NCI-H524 (cell line): ENCODE measurements around the gene ZBTB16.

ENCODE experiments used
- DNase-seq, 2 experiments: peaks; one replicate each; lab custom pipeline; 2025; lab: John Stamatoyannopoulos, UW

ZBTB16 gene

DNA sequence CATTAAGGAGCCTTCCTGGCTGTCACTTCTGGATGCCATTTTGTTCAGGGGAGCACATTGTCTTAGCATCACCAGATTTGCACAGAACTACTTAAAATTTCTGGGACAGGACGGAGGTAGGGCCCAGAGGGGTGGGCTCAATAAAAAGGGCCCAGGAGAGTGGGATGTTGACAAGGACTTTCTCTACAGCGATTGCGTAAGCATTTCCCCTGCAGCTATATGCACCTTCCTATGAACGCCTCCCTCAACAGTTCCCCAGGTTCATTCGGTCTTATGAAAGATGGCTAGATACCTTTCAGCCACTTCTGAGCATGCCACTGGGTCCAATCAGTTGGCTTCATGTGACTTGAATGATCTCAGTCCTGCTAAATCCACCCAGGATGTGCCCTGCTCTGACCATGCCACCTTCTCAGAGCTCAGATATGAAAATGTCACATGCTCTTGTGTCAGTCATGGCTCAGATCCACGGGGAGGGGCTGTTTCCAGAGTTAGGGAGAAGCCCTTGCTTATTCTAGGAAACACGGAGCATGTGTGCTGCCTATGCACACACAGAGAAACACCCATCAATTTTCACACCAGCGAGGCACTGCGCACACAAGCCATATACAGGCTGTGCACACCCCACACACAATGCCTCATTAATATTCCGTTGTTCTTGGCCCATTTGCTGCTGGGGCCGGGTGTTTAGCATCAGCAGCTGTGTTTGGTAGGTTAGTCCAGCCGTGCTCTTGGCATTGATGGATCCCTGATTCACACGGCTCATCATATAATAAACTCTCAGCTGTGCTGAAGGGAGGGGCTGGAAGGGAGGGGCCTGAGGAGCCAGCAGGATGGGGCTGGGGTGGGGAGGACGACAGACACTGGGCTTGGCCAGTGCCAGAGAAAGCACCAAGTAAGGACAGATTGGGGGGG lies 184.2 kb downstream of the ZBTB16 start:
- DNase-seq, result peak; percentile 51 to 73

DNA sequence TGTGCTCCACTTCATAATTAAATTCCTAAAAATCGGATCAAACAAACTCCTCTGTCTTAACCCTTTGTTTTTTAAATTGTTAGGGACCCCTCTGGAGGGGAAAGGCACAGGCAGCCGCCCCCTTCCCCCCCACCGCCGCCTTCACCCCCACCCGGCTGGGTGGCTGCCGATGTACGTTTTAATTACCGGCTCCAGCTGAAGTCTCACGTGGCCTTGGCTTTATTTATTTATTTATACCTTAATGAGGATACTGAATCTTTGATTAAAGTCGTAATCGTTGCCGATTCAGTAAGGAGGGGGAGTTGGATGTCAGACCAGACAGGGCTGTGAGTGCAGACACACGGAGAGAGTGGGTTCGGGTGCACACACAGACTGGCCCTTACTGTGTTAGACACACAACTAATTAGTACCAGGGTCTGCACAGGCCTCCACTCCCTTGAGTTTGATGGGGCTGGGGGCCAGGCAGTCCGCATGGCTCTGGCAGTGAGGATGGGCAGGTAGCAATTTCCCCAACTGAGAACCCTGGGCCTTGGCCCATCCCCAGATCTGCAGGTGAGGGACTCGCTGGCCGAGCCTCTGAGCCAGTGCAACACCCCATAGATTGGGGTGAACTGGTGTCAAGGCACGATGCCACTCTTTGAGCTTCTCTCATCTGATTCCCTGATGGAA lies 185.3 kb downstream of the ZBTB16 start:
- DNase-seq, result no peak

DNA sequence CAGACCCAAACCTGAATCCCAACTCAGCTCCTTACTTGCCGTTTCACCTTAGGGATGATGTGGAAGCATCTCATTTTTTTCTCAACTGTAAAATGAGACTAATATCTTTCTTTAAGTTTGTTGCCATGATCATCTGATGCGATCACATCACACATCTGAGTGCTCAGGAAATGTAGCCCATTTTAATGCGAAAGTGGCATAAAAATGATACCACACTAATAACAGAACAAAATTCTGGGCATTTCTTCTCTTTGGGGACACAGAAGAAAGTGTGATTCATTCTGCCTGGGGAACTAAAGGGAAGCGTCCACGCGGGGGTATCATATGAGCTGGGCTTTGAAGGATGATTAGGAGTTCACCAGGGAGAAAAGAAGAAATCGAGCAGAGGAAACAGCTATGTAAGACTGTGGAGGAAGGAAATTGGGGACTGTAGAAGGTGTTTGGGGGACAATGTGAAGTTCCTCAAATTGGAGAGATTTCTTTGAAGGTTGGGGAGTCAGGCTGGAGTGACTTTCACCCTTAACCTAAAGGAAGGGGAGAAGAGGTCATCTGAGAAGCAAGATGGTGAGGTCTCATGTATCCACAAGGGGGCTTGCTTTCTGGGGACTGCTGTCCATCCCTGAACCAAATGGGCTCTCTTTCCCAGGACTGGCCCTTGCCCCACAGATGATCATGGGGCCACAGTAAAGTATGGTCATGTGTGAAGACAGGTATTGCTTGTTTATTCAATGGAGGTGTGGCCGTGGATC lies 187.0 kb downstream of the ZBTB16 start:
- no peak for DNase-seq

DNA sequence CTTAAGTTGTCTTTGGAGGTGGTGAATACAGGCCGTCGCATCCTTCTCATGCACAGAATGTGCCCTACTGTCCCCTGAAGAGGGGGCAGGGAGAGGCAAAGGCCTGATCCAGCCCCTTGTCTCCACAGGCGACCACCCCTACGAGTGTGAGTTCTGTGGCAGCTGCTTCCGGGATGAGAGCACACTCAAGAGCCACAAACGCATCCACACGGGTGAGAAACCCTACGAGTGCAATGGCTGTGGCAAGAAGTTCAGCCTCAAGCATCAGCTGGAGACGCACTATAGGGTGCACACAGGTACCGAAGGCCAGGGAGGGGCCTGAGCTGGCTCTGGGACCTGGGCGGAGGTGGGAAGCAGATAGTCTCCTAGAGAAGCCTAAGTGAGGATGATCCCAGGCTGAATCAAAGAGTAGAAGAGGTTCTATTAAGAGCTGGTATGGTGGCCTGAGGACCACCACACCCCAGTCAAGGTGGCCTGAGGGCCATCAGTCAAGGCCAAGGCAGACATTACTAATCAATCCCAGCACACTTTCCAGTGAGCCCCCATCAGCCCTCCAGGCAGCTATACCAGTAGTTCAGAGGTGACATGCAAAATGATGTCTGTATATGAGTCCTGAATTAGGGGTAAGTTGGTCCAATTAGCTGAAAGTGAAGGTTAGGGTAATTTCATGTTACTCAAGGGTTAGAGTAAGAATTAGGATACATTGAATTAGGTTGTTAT lies 187.7 kb downstream of the ZBTB16 start:
- DNase-seq, result no peak

DNA sequence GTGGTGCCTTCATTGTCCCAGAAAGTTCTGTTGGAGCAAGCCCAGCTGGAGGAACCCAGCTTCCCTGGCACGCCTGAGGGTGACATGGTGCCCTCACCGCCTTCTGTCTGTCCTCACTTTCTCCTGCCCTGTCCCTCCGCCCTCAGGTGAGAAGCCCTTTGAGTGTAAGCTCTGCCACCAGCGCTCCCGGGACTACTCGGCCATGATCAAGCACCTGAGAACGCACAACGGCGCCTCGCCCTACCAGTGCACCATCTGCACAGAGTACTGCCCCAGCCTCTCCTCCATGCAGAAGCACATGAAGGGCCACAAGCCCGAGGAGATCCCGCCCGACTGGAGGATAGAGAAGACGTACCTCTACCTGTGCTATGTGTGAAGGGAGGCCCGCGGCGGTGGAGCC lies 190.7 kb downstream of the ZBTB16 start:
- no peak for DNase-seq

DNA sequence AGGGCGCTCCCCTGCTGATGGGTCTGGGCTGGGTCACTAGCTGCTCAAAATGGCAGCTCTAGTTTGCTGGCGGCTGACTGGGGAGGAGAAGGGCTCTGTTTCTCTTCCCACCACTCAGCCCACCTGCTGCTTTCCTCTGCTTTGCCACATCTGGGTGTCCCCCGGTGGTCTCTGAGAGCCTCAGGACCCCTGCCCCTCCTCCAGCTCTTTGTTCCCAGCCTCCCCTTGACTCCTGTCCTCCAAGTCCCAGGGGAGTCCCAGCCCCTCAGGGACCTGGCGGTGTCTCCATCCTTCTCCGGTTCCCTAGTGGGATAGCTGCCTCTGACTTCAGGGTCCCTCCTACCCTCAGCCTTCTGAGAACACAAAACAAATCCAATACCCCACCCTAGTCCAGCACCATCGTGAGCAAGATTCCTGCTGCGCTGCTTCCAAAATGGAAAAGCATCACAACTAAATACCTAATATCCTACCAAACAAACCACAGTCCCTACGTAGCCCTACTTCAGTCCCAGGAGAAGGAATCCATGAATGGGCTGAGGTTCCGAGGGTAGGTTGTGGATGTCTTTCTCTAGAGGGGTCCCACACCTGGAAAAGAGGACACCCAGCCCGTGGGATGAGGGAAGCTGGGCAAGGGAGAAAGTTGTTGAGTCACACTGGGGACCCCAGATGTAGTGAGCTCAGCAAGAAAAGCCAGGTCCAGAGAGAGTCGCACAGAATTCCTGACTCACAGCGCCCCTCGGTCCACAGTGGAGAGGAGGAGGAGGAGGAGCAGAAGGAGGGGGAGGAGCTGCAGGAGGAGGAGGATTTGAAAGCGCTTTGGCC lies 191.7 kb downstream of the ZBTB16 start:
- no peak for DNase-seq

DNA sequence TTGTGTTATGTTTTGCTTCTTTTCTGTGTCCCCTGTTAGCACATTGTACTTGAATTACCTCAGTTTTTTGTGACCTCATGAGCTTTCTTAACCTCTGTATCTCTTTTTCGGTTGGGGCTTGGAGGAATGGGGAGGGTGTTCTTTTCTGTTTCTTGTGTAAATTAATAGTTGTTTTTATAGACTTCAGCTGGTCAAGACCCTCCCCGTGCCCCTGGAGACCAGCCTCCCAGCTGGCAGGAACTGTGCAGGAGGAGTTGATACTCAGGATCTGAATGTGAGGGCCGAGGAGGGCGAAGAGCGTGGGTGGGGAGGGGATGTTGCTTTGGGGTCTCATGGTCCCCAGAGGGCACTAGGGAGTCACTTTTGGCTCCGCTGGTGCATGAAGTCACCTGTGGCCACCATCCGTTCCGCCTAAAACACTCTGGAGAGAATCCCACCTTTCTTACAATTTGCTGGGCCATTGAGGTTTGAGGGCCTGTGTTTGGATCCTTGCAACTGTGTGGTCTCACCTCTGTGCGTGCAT lies 192.4 kb downstream of the ZBTB16 start:
- DNase-seq, result no peak

DNA sequence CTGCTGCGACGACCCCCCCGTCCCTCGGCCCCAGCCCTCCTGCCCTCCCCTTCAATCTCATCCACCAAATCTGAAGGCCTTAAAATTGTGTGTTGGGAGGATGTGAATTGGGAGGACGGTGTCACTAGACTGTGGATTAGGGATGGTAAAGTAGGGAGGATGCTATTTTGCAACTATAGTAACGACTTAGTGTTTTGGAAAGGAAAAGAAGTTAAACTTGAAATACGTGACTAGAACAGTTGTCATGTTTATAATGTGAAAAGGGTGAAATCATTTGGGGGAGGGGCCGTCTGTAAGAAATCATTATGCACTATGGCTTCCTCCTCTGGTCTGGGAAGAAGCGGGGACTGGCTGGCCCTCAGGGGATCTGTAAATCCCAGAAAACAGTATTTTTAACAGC lies 193.3 kb downstream of the ZBTB16 start:
- no peak for DNase-seq

DNA sequence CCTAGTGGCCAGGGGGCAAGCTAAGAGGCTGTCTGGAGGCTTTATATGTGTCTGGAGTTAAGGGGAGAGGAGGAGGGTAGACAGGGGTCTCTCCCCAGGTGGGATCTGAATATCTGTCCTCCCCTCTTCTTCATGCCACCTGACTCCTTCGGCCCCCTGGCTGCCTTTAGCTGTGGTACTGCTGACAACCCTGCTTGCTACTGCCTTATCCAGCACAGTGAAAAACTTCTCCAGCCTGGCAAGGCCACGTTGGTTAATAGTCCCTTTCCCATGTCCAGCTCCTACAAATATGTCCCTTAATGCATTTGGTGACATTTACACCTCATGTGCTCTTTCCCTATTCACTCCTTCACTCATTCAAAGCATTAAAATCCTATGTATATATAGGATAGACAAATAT lies 194.3 kb downstream of the ZBTB16 start:
- no peak for DNase-seq

DNA sequence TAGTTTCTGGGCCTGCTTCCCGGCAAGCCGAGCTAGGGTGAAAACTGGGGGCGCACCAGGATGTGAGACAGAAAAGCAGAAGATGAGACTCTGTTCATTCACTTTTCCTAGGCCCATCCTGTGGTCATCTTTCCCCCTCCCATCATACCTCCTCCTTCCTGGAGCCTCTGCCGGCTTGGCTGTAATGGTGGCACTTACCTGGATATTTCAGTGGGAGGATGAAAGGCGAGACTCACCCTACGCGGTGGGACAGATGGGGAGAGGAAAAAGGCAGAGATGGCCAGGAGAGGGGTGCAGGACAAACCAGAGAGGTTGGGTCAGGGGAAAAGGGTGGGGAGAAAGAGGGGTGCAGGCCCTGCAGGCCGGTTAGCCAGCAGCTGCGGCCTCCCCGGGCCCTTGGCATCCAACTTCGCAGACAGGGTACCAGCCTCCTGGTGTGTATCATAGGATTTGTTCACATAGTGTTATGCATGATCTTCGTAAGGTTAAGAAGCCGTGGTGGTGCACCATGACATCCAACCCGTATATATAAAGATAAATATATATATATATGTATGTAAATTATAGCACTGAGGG lies 195.1 kb downstream of the ZBTB16 start:
- DNase-seq, result no peak

DNA sequence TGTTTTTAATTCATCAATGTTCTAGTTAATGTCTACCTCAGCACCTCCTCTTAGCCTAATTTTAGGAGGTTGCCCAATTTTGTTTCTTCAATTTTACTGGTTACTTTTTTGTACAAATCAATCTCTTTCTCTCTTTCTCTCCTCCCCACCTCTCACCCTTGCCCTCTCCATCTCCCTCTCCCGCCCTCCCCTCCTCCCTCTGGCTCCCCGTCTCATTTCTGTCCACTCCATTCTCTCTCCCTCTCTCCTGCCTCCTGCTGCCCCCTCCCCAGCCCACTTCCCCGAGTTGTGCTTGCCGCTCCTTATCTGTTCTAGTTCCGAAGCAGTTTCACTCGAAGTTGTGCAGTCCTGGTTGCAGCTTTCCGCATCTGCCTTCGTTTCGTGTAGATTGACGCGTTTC lies 195.8 kb downstream of the ZBTB16 start:
- DNase-seq, result no peak

DNA sequence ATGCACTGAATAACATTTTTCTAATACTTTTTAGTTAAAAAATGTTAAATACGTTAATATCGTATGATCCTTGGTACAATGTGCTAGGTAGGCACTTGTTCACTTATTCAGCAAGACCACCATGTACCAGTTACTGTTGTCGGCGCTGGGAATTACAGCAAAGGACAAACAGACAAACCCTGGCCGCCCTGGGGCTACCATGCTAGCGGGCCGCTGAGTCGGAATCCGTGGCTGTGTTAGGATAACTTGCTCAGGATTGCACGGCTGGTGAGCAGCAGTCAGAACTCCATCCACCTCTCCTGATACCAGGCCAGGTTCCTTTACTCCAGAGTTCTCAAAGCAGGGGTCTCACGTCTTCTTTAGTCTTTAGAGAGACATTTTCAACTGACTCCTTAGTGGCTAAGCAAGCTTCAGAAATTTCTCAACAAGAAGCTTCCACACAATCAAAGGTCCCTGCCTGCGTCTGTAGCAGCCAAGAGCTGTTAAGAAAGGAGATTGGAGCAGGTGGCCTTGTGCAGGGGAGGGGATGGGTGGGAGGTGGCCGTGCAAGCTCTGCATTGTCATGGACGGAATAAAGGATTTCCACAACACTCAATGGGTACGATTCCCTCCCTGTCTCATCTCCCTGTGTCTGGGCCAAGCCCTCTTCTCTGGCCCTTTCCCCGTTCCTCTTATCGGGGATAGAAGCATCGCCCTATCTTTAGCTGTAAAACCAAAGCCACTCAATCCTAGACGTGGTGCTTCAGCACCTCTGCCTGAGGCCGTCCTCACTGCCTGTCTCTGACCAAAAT lies 196.9 kb downstream of the ZBTB16 start:
- DNase-seq, result peak in 1 of 2 experiments; percentile 57

DNA sequence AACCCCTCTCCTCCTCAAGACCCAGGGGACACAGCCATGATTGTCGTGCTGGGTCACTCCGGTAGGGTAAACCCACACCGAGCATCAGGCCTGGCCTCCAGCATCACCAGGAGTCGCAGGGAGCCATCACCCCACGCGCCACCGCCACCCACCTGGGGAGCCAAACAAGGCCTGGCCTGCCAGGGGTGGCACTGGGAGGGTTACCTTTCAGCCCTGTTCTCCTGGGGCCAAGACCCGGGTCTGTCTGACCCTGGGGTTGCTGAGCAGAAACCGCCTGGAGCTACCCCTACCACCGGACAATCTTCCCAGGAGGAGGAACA lies 197.4 kb downstream of the ZBTB16 start:
- peak in 1 of 2 experiments; percentile 10 for DNase-seq

DNA sequence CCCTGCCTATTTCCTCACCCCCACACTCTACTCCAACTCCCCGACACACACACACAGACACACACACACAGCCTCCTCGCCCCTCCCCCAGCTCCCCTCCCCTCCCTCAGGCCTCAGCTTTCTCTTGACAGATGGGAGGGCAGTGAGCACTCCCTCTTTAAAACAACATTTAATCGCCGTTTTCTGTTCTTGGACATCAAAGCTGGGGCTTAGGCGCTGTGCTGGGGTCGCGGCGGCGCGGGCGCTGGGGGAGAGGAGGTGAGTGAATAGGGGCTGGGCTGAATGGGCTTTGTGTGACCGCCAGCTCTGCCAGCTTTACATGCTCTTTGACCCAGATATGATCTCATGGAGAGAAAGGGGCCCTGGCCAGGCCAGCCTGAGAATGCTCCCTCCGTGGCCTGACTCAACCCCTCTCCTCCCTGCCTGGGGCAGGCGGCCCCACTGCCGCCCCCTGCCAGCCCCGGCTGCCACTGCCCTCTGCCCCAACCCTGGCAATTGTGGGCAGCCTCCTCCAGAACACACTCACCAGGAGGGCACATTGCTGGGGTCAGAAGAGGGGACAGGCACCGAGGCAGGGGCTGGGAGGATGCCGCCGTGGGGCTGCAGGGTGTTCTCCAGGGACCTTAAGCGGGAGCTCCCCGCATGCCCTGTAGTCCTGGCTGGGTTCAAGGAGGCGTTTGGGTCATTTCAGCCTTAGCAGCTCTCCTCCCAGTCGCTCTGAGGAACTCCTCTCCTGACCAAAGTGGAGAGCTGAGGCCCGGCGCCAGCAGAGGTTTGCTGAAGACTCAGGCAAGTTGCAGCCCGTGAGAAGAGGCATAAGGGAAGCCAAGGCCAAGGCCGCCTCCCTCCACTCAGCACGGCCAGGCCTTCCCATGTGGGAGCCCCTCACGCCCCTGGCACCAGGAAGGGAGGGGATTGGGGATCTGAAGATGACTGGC lies 198.4 kb downstream of the ZBTB16 start:
- peak; percentile 29 to 75 for DNase-seq

DNA sequence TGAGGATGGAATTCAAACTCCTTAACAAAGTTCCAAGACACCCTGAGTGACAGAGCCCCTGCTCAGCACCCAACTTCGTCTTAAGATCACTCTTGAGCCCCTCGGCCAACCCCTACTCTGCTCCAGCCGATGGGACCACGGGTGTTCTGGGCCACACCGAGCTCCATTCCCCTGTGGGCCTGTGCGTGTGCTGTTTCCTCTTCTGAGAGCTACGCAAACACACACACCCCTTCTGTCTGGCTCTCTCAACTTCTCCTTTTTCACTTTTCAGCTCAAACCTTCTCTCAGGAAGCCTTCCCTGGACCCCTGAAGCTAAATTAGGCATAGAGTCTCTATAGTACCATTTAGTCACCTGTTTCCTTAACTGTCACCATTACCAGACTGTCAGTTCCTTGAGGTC lies 199.2 kb downstream of the ZBTB16 start:
- no peak for DNase-seq

DNA sequence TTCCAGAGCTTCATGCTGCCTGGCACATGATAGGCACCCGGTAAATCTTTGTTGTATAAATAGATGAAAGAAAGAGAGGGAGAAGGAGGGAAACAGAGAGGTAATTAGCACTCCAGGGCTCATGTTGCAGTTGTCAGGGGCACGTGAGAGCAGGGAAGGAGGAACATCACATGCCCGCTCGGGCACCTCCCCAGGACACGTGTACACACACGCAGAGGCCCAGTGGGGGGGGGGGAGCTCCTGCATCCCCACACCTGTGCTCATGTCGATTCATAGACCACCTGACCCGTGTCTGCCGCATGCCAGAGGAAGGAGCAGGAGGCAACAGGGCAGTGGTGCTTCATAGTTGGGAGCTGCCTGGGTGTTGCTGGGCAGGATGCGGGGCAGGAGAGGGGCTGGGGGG lies 199.6 kb downstream of the ZBTB16 start:
- no peak for DNase-seq

DNA sequence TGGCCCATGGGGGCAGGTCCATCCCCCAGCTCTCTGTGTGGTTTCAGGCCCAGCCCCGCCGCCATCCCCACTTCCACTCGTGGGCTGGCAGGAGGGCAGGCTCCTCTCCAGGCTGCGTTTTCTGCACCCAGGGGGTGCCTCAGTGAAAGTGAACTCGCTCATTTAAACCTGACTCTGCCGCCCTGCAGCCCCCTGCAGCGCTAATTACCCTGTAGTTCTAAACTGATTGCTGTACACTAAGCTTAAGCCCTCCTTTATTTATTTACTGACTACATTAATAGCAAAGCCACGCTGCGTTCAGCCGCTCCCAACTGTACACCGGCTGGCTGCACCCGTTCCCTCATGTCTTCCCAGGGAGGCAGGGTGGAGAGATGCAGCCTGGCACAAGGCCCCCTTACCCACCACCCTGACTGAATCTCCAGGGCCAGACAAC lies 200.1 kb downstream of the ZBTB16 start:
- DNase-seq, result peak; percentile 25 to 41

DNA sequence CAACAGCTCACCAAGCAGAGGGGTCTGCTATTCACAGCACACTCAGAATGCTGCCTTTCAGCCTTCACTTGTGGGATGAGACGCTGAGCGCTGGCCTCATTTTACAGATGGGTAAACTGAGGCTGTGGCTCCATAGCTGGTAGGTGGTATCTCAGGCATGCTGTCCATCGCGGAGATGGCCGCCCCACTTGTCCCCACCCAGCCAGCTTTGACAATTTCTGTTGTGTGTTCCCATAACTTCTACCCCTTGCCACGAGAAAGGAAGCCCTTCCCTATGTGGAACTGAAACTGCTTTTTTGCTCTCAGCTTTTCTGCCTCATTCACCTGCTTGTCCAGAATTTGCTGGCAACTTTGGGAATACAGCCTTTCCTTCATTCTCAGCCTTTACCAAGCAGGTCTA lies 200.6 kb downstream of the ZBTB16 start:
- DNase-seq, result no peak

DNA sequence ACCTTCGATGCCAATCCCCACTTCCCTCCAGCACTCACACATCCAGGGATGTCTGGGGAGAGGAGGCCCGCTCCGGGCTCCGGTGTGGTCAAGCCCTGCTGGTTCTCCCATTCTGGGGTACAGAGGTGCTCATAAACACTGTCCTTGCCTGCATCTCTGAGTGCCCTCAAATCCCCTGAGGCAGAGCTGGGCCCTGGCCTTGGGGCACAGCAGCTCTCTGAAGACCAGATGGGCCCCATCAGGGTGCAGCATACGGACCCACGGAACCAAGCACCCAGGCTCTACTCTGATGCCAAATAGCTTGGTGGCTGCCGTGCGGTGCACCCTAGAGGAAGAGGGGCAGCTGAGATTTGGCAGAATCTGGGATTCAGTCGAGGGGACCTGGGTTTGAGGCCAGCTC lies 201.0 kb downstream of the ZBTB16 start:
- no peak for DNase-seq
